ENCODE results near the gene LNP1. TPM values are rescaled to one million over a fixed set of nuclear protein-coding genes. Genes with fewer than 3 reads are reported as not detected.

LNP1 gene
- total RNA-seq, 1 experiment from 2014 or later = 1.2 TPM

DNA sequence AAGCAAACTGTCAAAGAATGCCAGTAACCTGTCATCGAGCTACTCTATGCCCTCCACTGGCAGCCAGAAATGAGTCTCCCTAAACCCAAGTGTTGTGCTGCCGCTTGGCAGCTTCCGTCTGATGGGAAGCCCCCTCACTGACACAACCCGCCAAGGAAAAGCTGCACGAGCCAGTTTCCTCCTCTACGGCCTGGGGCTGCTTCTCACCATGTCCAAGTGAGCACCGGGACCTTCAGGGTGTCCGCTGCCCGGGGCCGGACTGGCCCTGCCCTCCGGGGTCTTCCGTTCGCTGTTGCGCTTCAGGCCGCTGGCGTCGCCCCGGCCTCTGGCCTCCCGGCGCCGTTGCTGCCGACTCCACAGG is 940 bp upstream of the LNP1 start:
- POLR2A ChIA-PET = interaction anchor here (0.6 to 3.6 kb wide), 15 partner anchors 11 to 1173 kb away, joined by 3 to 66 read pairs (median 5); partner anchors contain the start of genes NIT2 and PCNP
- BruUV-seq (replicated peaks) = no TSS peak
- H3K9me3 Mint-ChIP-seq (ENCODE audit: unreplicated experiment) = no peaks in the 10 kb centered on the region

DNA sequence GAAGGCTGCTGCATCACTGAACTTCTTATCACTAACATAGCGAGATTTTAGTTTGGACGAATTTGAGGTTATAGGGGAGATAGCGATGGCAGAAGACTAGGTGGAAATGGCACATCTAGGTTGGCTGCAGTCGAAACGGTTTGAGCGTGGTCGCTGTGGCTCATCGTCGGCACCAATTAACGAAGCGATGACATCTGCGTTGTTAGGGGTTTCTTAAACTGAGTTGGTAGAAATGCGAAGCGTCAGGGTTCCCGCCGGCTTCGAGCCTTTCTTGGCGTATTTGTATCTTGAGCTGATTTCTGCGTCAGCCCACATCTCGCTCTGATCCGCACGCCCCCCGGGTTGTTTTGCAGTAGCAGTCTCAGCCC is 319 bp downstream of the LNP1 start:
- no peaks in the 10 kb centered on the region for H3K9me3 Mint-ChIP-seq (ENCODE audit: unreplicated experiment)
- no peak for DNase-seq (ENCODE audit: unreplicated experiment)
- intact Hi-C loops (cut with micrococcal nuclease) = no loop called here
- ChIA-PET POLR2A (interaction anchor here (0.6 to 3.6 kb wide), 32 partner anchors 10 to 569 kb away, joined by 3 to 66 read pairs (median 4); partner anchors contain the start of genes NIT2, TBC1D23, TFG and TMEM45A), CTCF (interaction anchor here (0.7 to 2.4 kb wide), 5 partner anchors 46 to 190 kb away, joined by 3 to 6 read pairs (median 3); no protein-coding TSS in a partner anchor)
- TF ChIP-seq, protein P1, sequence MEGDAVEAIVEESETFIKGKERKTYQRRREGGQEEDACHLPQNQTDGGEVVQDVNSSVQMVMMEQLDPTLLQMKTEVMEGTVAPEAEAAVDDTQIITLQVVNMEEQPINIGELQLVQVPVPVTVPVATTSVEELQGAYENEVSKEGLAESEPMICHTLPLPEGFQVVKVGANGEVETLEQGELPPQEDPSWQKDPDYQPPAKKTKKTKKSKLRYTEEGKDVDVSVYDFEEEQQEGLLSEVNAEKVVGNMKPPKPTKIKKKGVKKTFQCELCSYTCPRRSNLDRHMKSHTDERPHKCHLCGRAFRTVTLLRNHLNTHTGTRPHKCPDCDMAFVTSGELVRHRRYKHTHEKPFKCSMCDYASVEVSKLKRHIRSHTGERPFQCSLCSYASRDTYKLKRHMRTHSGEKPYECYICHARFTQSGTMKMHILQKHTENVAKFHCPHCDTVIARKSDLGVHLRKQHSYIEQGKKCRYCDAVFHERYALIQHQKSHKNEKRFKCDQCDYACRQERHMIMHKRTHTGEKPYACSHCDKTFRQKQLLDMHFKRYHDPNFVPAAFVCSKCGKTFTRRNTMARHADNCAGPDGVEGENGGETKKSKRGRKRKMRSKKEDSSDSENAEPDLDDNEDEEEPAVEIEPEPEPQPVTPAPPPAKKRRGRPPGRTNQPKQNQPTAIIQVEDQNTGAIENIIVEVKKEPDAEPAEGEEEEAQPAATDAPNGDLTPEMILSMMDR (IDR thresholded peaks at IDR 0.05; ENCODE audit: unreplicated experiment) = no peak
- H3K36me3 Mint-ChIP-seq (ENCODE audit: insufficient read depth, unreplicated experiment) = no peaks in the 10 kb centered on the region
- BruUV-seq (replicated peaks) = TSS peak; percentile 83
- peaks cover 30% of the 10 kb centered on the region for H3K4me1 Mint-ChIP-seq (ENCODE audit: insufficient read depth, unreplicated experiment)
- H3K27ac Mint-ChIP-seq (ENCODE audit: low read depth, unreplicated experiment) = peak overlapping the region; percentile 97
- peak overlapping the region; percentile 98 for H3K4me3 Mint-ChIP-seq (ENCODE audit: unreplicated experiment)
- H3K27me3 Mint-ChIP-seq (ENCODE audit: insufficient read depth, unreplicated experiment) = no peaks in the 10 kb centered on the region

More for the DNA sequence above, 940 bp upstream of the LNP1 start:
- intact Hi-C loops (cut with micrococcal nuclease) = no loop called here
- CTCF ChIA-PET = interaction anchor here (1.1 to 2.4 kb wide), 2 partner anchors 9 to 191 kb away, joined by 3 to 6 read pairs; no protein-coding TSS in a partner anchor
- Mint-ChIP-seq H3K4me1 (ENCODE audit: insufficient read depth, unreplicated experiment) (peaks cover 31% of the 10 kb centered on the region), H3K36me3 (ENCODE audit: insufficient read depth, unreplicated experiment) (no peaks in the 10 kb centered on the region), H3K27ac (ENCODE audit: low read depth, unreplicated experiment) (peak overlapping the region; percentile 97), H3K4me3 (ENCODE audit: unreplicated experiment) (peak overlapping the region; percentile 98), H3K27me3 (ENCODE audit: insufficient read depth, unreplicated experiment) (no peaks in the 10 kb centered on the region)
- DNase-seq (ENCODE audit: unreplicated experiment) = peak; percentile 15
- TF ChIP-seq, protein P1 (IDR thresholded peaks at IDR 0.05; ENCODE audit: unreplicated experiment) = no peak

DNA sequence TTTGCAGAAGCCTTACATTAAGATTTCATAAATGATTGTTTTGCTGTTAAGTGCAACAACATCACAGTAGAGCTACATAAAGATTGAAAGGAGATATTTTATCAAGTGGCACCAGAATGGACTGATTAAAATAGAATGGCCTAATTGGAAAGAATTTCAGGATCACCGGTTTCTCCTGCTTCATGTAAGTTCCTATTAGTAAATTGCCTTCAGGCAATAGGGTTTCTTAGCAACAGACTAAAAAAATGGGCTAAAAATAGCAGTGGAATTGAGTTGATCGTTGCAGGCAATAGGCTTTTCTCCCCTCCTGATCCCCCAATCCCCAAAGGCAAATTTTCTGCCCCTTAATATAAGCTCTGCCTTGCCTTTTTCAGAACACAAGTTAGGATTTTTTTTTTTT is 917 bp downstream of the LNP1 start:
- Mint-ChIP-seq H3K4me1 (ENCODE audit: insufficient read depth, unreplicated experiment) (peaks cover 30% of the 10 kb centered on the region), H3K4me3 (ENCODE audit: unreplicated experiment) (peak overlapping the region; percentile 98), H3K27me3 (ENCODE audit: insufficient read depth, unreplicated experiment) (no peaks in the 10 kb centered on the region), H3K27ac (ENCODE audit: low read depth, unreplicated experiment) (peak overlapping the region; percentile 97), H3K36me3 (ENCODE audit: insufficient read depth, unreplicated experiment) (no peaks in the 10 kb centered on the region), H3K9me3 (ENCODE audit: unreplicated experiment) (peaks cover 1% of the 10 kb centered on the region)
- TF ChIP-seq, protein P1 (IDR thresholded peaks at IDR 0.05; ENCODE audit: unreplicated experiment) = no peak
- POLR2A ChIA-PET = interaction anchor here (0.6 to 3.6 kb wide), 21 partner anchors 9 to 570 kb away, joined by 3 to 66 read pairs (median 5); partner anchors contain the start of genes NIT2, TBC1D23, TFG and TMEM45A
- CTCF ChIA-PET = interaction anchor here (0.7 to 2.4 kb wide), 2 partner anchors 60 to 189 kb away, joined by 3 to 6 read pairs; no protein-coding TSS in a partner anchor
- DNase-seq (ENCODE audit: unreplicated experiment) = peak; percentile 56
- BruUV-seq (replicated peaks) = no TSS peak
- intact Hi-C loops (cut with micrococcal nuclease) = no loop called here

DNA sequence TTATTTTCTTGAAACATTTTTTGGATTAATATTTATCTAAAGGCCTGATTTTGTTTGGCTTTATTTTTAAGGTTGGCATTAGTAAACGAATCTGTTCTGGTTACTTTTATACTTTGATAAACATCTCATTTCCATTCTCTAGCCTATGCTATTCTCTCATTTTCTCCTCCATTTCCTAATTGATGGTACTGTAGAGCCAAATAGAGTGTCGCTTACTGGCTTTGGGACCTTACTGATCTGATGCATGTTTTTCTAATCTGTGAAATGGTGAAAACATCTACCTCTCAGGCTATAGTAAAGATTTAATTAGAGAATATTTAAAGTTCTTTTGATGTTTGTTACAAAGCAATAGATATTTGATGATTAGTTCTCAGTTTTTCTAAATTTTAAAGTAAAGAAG is 1.6 kb downstream of the LNP1 start:
- POLR2A ChIA-PET = interaction anchor here (0.7 to 3.6 kb wide), 11 partner anchors 9 to 323 kb away, joined by 3 to 66 read pairs (median 9); partner anchors contain the start of gene NIT2
- Mint-ChIP-seq H3K36me3 (ENCODE audit: insufficient read depth, unreplicated experiment) (no peaks in the 10 kb centered on the region), H3K27ac (ENCODE audit: low read depth, unreplicated experiment) (peak overlapping the region; percentile 97), H3K4me3 (ENCODE audit: unreplicated experiment) (peak overlapping the region; percentile 98), H3K9me3 (ENCODE audit: unreplicated experiment) (peaks cover 8% of the 10 kb centered on the region), H3K4me1 (ENCODE audit: insufficient read depth, unreplicated experiment) (peaks cover 30% of the 10 kb centered on the region), H3K27me3 (ENCODE audit: insufficient read depth, unreplicated experiment) (no peaks in the 10 kb centered on the region)
- intact Hi-C loops (cut with micrococcal nuclease) = no loop called here
- TF ChIP-seq, protein P1 (IDR thresholded peaks at IDR 0.05; ENCODE audit: unreplicated experiment) = no peak
- no peak for DNase-seq (ENCODE audit: unreplicated experiment)
- no TSS peak for BruUV-seq (replicated peaks)
- CTCF ChIA-PET = no interaction called here
